GM18858 (cell line): ENCODE results near the gene CYP4A22.
"Not testable (repeated sequence)": the region's sequence is repeated elsewhere in the genome, so short reads cannot be mapped to it uniquely, and the experiment has no call there.

Experiments
- ATAC-seq: cut with Tn5 transposase; IDR thresholded peaks from one replicate; pipeline ENCODE4 v1.9.1; 2021; ENCODE audit not compliant: unreplicated experiment

The CYP4A22 gene

GRCh38 chr1:47156457-47156856 lies 19.2 kb downstream of the CYP4A22 start:
- ATAC-seq: not testable (repeated sequence)

- not testable (repeated sequence) for ATAC-seq
Measured at GRCh38 chr1:47157957-47158356, 20.7 kb downstream of the CYP4A22 start.

- ATAC-seq: no peak
Measured at GRCh38 chr1:47160716-47161115, 23.5 kb downstream of the CYP4A22 start.

DNA sequence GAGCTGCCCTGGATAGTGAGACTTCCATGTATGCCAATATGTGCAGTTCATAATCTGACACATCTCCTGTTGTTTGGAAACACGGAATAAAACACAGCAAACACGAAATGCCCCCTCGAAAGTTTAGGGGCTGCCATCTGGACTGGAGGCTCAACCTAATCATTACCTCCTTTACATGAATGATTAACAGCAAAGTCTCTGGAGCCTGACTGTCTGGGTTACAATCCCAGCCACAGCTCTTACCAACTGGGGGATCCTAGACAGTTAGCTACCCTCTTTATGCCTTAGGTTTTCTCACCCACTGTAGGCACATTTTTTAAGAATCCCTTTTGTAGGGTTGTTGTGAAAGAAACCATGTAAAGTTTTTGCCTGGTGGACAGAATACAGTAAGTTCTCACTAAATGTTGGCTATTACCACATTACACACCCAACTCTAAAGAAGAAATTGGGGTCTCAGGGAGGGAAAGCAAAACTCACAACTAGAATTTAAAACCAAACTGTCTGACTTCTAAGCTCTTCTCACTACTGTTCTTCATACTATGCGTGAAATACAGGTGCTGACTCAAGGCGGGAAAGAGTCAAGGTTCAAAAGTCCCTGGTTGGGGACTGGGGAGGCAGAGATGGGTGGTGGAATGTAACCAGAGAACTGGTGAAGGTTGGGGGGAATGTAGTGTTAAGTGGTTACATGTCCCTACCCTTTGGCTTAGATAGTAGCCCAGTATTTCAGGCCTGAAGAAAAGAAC lies 24.2 kb downstream of the CYP4A22 start:
- no peak for ATAC-seq

DNA sequence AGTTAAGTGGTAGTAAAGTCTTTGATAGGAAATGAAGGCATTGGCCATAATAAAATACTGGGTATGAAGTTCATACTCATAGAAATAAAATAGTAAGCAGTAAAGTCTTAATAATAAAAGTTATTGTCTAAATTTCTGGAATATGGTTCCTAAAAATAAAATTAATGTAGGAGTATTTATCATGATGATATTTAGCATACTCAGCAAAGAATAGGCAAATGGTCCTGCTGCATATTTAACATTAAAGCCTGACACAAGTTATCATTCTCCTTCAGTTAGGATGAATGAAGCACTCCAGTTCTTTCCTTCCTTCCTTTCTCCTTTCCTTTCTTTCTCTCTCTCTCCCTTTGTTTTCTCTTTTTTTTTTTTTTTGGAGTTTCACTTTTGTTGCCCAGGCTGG lies 27.3 kb downstream of the CYP4A22 start:
- no peak for ATAC-seq

DNA sequence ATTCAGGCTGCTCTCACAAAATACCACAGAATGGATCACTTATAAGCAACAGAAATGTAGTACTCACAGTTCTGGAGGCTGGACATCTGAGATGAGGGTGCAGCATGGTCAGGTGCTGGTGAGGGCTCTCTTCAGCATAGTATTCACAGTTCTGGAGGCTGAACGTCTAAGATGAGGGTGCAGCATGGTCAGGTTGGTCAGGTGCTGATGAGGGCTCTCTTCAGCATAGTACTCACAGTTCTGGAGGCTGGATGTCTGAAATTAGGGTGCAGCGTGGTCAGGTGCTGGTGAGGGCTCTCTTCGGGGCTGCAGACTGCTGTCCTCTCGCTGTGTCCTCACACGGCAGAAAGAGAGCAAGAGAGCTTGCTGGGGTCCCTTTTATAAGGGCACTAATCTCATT lies 35.5 kb downstream of the CYP4A22 start:
- ATAC-seq: no peak

DNA sequence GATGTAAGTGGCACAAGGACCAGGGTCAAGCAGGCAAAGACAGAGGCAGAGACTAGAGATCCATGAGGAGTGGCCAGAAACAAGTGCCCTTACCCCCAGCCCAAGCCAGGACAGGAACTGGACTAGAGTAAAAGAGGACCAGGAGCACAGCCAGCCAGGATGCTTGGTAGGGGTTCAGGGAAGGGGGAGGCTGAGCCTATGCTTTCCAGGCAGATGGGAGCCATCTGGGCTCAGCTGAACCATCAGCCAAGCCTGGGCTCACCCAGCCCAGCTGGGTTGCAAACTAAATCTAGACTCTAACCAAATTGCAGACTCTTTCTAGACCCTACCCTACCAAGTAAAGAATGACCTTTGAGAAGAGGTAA lies 37.4 kb downstream of the CYP4A22 start:
- no peak for ATAC-seq

DNA sequence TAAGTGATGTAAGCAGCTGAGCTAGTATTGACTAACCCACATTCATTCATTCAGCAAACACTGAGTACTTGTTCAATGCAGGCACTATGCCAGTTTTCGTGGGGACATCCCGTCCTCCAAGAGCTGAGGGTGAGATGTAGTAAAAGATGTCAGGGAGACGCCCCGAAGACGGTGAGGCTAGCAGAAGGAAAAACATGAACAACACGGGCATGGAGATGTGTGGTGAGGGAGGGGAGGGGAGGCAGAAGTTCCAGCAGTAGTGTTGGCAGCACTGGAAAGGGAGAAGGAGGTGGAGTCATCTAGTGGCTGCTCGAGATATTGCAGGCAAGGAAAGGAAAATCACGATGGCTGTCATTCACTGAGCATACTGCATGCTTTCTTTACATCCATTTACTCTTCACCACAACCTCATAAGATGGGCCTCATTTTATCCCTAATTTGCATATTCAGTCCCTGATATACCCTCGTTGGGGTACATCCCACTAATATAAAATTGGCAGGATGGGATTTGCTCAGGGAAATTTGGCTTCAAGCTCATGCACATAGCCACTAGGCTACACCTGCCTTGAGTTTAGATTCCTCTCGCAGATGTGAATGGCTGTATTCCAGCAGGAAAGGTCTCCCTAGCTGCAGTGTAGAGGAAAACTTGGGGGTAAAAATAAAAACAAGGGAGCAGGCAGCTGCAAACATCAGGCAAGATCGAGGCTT lies 38.1 kb downstream of the CYP4A22 start:
- no peak for ATAC-seq

GRCh38 chr1:47178020-47178419 lies 40.8 kb downstream of the CYP4A22 start:
- ATAC-seq: no peak

- ATAC-seq: no peak
Measured at GRCh38 chr1:47178654-47179016, 41.4 kb downstream of the CYP4A22 start.

GRCh38 chr1:47179017-47179987 lies 42.1 kb downstream of the CYP4A22 start:
- peak; percentile 90 for ATAC-seq

DNA sequence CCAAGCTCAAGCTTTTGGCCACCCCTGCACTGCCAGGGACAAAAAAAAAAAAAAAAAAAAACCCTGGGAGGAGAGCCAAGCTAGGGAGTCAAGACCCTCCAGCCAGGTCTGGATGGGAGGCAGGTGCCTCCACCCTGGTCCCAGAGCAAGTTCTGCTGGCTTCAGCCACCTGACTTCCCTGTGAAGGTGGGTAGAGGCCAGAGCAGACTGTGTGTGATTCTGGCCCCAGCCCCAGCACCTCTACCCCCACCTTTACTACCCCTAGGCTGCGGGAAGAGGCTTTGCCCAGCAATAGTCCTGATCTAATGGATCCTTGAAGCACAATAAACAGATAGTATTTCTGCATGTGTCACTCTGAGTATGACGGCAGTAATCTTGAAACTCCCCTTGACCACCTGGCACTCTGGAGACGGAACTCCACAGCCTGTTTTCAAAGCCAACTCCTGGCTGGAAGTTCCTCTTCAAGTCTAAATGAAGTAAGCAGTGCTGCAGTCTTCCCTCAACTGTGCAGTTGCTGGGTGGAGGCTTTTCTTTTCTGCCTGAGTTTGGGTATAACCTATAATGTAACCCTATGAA lies 42.8 kb downstream of the CYP4A22 start:
- ATAC-seq: no peak

GRCh38 chr1:47180603-47181094 lies 43.4 kb downstream of the CYP4A22 start:
- no peak for ATAC-seq

DNA sequence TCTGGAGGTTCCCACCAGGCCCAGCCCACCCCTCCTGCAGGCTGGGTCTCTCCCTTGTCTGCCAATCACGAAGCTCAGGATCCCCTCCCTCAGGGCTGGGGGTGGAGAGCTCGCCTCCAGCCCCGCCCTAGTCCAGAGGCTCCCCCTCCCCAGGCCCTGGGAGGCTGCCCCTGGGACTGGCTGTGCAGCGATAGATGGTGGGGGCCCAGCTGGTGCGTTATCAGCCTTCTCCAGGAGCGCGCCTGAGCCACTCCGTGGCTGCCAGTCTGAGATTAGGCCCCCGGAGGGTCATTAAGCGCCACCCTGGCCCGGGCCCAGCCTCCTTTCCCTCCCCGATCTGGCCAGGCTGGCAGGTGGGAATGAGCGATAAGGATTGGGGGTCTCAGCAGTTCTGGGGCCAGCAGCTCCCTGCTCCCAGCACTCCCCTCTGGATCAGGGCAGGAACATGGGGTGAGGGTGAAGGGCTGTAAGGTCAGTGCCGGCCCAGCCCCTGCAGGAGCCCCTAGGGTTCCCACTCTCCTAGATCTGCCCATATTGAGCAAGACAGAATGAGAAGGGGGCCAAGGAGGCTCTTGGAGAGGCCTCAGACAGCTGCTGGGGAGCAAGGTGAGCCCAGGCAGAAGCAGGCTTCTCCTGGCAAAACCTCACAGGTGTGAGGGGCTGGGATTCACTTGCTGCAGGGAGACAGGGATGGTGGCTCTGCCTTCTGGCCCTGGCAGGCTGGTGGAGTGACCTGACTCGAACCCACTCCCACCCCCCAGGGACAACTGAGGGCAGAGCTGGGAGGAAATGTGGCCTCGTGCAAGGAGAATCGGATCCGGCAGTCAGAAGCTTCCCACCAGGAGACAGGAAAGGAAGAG lies 44.1 kb downstream of the CYP4A22 start:
- ATAC-seq: no peak

GRCh38 chr1:47181955-47182675 lies 44.9 kb downstream of the CYP4A22 start:
- ATAC-seq: no peak

DNA sequence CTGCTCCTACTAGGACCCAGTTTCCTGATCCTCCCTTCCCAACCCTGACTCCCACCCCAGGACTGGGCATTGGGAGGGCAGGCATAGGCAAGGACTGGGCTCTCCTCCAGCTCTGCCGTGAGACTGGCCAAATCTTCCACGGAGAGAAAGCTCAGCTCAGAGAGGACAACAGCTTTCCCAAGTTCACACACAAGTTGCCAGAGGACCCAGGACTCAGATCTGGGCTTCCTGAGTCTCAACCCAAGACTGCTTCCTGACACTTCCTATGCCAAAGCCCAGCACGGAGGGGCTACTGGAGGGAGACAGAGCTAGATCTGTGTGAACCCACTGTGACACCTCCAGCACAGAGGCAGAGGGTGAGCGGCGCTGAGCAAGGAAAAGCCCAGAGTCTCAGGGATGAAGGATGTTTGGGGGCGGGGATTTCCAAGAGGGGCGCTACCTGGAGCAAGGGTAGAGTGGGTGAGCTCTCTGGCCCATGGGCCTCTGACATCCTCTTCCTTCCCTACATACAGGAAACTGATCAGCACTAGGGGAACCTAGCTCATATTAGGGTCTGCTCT lies 45.5 kb downstream of the CYP4A22 start:
- no peak for ATAC-seq

DNA sequence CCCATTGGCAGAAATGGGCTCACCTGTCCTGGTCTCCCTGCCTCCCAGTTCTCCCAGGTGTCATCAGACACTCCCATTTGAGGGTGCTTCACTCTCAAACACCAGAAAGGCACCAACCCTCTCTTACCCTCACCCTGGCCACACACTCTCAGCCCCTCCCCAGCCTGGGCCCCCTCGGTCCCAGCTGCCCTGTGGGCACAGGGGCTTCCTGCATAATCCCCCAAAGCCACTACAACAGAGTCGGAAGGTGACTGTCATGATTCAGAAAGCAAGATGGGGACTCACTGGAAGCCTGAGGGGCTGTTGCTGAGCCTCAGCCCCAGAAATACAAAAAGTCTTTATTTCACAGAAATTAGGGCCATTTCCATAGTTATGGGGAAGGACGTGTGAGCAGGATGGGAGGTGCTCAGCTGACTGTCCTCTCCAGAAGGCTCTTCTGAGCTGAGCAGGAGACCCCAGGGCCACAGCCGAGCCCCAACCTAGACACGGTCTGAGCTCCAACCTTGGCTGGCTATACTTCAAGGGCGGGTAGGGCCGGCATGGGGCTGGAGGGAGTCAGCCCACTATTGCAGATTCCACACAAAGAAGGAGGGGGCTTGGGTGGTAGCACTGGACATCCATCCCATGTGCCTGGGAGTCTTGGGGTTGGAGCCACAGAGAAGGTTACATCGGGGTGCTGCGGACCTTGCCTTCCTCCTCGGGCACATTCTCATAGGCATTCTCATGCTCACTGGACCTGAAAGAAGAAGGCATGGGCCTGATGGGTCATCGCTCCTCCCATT lies 46.3 kb downstream of the CYP4A22 start:
- no peak for ATAC-seq

- no peak for ATAC-seq
Measured at GRCh38 chr1:47184090-47184821, 47.0 kb downstream of the CYP4A22 start.
